BE2C (cell line): Measurements from ENCODE around the gene FCRL1.

Experiments
- DNase-seq: peaks from one replicate; pipeline ENCODE4 v3.0.0-alpha.2; 2020
- H3K27me3 ChIP-seq: fragments of 250-450 bp; sonication (Bioruptor Pico); 2 replicates; pipeline ENCODE4 v1.5.1; 2020; ENCODE audit warnings: mild to moderate bottlenecking
- H3K36me3 ChIP-seq: fragments of 250-450 bp; sonication (Bioruptor Pico); 2 replicates; pipeline ENCODE4 v1.5.1; 2020; ENCODE audit warnings: mild to moderate bottlenecking
- H3K4me1 ChIP-seq: fragments of 250-450 bp; sonication (Bioruptor Pico); 2 replicates; pipeline ENCODE4 v1.5.1; 2020
- H3K4me3 ChIP-seq: 2 replicates; pipeline ENCODE4 v1.5.1; 2011; ENCODE audit warnings: low read depth, low read length
- H3K9me3 ChIP-seq: fragments of 250-450 bp; sonication (Bioruptor Pico); 2 replicates; pipeline ENCODE4 v1.5.1; 2020
- TF ChIP-seq, protein P1 (sequence below): IDR thresholded peaks from 2 replicates; pipeline ENCODE4 v1.5.1; 2012; ENCODE audit warnings: mild to moderate bottlenecking, low read depth, low read length

The FCRL1 gene

GRCh38 chr1:157833145-157833544 is 13.2 kb upstream of the FCRL1 start:
- TF ChIP-seq, protein P1, sequence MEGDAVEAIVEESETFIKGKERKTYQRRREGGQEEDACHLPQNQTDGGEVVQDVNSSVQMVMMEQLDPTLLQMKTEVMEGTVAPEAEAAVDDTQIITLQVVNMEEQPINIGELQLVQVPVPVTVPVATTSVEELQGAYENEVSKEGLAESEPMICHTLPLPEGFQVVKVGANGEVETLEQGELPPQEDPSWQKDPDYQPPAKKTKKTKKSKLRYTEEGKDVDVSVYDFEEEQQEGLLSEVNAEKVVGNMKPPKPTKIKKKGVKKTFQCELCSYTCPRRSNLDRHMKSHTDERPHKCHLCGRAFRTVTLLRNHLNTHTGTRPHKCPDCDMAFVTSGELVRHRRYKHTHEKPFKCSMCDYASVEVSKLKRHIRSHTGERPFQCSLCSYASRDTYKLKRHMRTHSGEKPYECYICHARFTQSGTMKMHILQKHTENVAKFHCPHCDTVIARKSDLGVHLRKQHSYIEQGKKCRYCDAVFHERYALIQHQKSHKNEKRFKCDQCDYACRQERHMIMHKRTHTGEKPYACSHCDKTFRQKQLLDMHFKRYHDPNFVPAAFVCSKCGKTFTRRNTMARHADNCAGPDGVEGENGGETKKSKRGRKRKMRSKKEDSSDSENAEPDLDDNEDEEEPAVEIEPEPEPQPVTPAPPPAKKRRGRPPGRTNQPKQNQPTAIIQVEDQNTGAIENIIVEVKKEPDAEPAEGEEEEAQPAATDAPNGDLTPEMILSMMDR = no peak
- H3K4me1 ChIP-seq = no peaks in the 10 kb centered on the region

DNA sequence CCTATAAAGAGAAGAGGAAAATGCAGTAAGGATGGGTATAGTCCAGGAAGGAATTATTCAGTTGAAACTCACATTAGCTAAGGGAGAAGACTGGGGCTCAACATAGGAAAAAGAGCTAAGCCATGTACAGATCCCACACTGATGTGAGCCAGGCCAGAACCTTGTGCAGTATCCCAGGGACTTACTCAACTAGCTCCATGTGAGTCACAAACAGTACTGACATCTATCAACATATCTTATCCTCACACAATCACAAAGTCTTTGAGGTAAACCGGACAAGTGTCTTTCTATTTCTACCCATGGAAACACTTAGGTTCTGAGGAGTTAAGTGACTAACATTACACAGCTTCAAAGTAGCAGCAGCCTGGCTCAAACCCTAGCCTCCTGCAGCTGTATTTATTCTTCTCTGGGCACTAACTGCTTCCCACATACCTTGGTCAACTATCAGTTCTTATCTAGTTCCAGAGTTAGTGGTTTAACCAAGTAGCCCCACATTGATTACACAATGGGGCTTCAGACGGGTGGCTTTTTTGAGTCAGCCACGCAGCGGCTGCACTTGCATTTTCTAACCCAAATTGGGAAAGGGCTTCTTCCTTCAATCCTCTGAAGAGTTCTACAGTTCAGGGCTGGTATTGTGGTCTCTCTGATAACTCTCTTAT is 12.2 kb upstream of the FCRL1 start:
- no peaks in the 10 kb centered on the region for H3K9me3 ChIP-seq
- H3K4me1 ChIP-seq = no peaks in the 10 kb centered on the region
- H3K4me3 ChIP-seq = no peak overlapping the region
- no peak for DNase-seq
- H3K27me3 ChIP-seq = no peaks in the 10 kb centered on the region
- TF ChIP-seq, protein P1 = no peak
- H3K36me3 ChIP-seq = no peaks in the 10 kb centered on the region

More at GRCh38 chr1:157833145-157833544, 13.2 kb upstream of the FCRL1 start:
- H3K4me3 ChIP-seq = no peak overlapping the region
- H3K9me3 ChIP-seq = no peaks in the 10 kb centered on the region
- DNase-seq = no peak
- H3K36me3 ChIP-seq = no peaks in the 10 kb centered on the region
- H3K27me3 ChIP-seq = no peaks in the 10 kb centered on the region

GRCh38 chr1:157830887-157831286 is 11.0 kb upstream of the FCRL1 start:
- H3K27me3 ChIP-seq = no peaks in the 10 kb centered on the region
- TF ChIP-seq, protein P1 = no peak
- H3K4me1 ChIP-seq = no peaks in the 10 kb centered on the region
- H3K36me3 ChIP-seq = no peaks in the 10 kb centered on the region
- no peak overlapping the region for H3K4me3 ChIP-seq
- no peaks in the 10 kb centered on the region for H3K9me3 ChIP-seq
- DNase-seq = no peak

GRCh38 chr1:157829711-157830110 is 9.8 kb upstream of the FCRL1 start:
- TF ChIP-seq, protein P1 = no peak
- Histone ChIP-seq H3K4me1 (no peaks in the 10 kb centered on the region), H3K36me3 (no peaks in the 10 kb centered on the region), H3K9me3 (no peaks in the 10 kb centered on the region), H3K27me3 (no peaks in the 10 kb centered on the region), H3K4me3 (no peak overlapping the region)
- DNase-seq = no peak

DNA sequence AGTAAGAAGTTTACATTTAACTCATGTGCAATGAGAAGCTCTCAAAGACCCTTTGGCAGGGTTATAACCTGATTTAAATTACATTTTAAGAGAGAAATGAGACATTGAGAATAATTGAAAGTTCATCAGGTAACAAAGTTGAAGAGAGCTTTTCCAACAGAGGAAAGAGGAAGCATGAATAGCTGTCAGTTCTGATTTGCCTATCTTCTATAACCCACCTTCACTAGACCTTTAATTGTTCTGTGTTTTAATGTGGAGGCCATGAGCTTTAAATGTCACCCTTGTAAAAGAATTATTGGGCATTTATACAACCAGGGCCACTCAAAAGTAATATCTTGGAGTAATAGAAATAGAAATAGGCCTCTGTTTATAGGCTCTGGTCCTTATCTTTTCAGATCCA is 9.3 kb upstream of the FCRL1 start:
- no peak for DNase-seq
- TF ChIP-seq, protein P1 = no peak
- no peaks in the 10 kb centered on the region for H3K36me3 ChIP-seq
- no peaks in the 10 kb centered on the region for H3K9me3 ChIP-seq
- H3K27me3 ChIP-seq = no peaks in the 10 kb centered on the region
- H3K4me3 ChIP-seq = no peak overlapping the region
- H3K4me1 ChIP-seq = no peaks in the 10 kb centered on the region

DNA sequence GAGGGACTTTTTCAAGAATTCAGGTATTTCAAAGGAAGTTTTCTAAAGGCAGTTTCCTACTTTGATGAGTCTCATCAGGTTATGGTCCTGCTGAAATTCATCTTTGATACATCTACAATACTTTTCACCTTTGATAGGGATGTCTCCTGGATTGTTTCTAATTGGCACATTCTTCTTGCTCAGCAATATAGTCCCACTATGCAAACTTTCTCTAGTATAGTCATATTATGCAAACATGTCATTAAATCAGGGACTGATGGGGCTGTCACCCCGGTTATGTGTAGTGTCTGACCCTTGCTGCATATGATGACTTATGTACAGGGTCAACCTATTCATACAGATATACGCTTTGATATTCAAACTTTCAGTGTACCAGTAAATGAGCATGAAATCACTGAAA is 379 bp upstream of the FCRL1 start:
- Histone ChIP-seq H3K9me3 (no peaks in the 10 kb centered on the region), H3K4me1 (no peaks in the 10 kb centered on the region), H3K36me3 (no peaks in the 10 kb centered on the region), H3K27me3 (no peaks in the 10 kb centered on the region), H3K4me3 (no peak overlapping the region)
- TF ChIP-seq, protein P1 = no peak
- DNase-seq = no peak
